ENCODE data around the gene PARD3.

The PARD3 gene

DNA sequence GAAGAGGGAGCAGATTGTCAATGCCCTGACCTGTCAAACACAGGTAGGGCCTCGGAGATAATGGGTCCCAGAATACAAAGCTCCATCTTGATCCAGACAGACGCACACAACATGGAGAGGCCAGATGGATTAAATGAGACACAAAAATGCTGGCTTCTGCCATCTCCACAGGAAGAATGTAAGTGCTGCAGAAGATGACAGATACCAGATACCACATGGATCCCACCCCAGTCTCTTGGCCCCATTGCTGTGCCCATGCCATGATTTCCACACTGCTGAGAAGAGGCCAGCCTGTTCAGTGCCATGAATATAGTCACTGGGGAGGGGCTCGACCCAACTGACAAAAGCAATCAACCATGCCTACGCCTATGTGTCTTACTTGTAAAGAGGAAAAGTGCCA lies 487.9 kb downstream of the PARD3 start:
- FAIRE-seq, result no peak

DNA sequence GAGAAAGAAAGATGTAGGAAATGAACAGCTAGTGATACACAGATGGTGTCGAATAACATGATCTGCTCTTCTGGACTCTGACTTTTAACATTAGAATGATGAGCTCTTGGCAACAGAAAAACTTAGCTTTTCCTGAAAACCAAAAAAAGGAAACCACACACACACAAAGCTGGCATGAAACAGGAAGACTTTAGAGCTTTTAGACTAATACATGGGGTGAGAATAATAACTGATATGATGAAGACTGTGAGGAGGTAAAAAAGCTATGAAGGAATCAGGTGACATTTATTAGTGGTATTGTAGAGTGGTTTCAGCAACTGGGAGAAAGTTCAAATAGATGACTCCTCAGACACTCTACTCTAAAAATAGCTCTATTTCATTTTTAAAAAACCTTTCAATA lies 491.9 kb downstream of the PARD3 start:
- no peak for FAIRE-seq

DNA sequence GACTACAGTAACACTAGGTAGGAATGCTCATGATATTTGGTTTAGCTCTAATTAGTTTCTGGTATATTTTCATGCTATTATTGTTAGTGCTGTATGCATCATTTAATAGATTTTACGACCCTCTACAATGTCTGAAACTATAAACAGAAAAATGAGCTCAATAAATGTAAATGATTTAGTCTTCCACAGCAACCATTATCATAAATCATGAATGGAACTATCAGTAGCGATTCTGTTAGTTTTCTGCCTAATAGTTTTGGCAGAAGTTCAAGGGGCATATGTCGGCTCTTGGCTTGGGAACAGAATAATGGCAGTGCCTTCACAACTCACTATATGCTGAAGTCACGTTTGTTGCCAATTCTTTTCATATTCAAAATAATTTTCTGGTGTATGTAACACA lies 494.8 kb downstream of the PARD3 start:
- peak; percentile 8 for FAIRE-seq

DNA sequence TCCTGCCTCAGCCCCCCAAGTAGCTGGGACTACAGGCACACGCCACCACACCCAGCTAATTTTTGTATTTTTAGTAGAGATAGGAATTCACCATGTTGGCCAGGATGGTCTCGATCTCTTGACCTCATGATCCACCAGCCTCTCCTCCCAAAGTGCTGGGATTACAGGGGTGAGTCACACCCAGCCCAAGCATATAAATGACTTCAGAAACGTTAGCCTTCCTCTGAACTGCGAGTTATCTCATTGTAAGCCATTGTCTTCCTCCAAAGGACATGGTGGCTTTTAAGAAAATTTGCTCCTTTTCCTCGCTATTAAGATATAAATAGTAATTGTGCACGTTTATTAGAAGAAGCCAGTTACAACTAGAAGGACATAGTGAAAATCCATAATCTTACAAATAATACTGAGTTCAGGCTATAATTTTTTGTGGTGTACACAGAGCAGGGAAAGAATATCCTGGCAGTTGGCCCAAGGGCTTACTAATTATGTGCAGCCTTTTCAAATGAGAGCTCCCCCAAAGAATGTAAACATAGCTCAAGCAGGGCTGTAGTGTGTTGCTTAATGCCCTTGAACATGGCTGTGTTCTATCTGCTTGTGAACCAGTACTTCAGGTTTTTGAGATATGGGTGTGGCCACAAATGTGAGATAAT lies 495.8 kb downstream of the PARD3 start:
- FAIRE-seq, result peak; percentile 98

DNA sequence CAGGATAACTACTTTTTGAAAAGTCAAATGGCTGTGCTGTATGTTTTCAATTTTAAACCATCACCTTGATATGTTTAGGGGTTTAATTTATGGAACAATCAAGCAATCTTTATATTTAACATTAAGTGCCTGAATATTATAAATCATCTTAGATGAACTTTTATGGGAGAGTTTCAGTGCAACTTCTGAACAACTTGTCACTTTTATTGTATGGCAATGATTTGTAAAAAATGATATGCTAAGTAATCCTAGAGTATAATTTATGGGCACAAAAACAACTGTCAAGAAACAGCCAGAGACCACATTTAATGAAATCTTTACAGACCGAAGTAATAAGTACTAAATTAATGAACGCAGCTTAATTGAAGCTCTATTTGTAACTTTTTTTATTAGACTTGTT lies 498.9 kb downstream of the PARD3 start:
- no peak for FAIRE-seq

DNA sequence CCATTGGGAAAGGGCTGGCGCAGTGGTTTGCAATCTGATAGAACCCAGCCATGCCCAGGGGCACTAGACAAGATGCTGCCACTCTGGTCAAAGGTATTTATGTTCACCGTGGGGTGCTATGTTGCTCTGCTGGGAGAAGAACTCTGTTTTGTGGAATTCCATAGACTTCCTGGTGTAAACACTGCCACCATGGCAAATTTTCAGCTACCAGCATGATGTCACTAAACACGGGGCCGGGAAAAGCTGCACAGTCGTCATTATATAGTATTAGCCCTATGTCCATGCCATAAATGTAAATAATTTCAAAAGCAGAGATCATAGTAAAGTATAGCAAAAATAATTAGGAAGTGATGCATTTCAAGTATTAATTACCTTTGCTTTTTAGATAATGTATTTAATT lies 500.6 kb downstream of the PARD3 start:
- no peak for FAIRE-seq

DNA sequence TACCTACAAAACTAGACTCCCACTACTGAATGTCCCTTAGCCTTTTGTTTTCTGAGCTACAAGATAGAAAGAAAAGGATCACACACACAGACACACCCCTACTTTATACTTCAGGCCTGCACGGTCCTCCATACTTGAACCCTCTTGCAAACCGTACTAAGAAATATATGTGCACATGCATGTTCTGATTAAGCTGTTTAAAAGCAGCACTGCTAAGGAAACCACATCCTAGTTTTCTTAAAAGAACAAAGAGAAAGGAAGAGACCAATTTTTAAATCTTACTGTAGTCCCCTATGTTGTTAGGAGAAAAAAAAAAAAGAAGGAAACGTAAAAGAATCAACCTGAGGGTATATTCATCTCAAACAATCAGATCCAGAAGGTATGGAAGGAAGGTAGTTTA lies 501.2 kb downstream of the PARD3 start:
- FAIRE-seq, result no peak

DNA sequence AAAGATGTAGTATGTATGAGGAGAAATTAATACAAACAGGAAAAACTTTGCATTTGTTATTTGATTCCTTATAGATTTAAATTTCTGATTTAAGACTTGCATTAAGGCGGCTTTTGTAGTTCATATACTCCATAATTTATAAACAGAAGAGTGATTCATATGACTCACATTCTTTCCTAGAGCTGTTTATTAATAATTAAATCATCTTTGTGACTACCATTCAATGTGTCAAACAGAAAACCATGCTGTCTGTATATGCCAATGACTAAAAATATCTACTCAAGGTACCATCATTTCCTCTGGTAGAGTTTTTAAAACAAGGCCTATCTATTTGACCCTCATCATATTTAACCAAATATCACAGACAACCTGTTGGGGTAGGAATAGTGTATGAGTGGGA lies 501.7 kb downstream of the PARD3 start:
- FAIRE-seq, result no peak

DNA sequence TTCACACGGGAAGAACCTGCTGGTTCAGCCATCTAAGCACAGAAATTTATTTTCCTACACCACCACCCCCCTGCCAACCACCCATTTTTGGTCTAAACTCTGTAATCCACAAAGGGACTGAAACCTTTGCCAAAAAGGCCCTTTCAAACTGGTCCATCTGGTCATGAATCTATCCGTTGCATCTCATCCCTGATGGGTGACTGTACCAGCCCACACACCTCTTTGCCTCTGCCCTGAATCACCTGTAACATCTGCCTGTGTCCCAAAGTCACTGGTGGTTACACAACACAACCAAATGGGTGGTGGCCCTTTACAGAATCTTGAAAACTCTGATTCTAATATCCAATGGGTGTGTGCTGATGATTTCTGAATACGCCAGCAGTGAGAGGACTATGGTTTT lies 503.4 kb downstream of the PARD3 start:
- no peak for FAIRE-seq

DNA sequence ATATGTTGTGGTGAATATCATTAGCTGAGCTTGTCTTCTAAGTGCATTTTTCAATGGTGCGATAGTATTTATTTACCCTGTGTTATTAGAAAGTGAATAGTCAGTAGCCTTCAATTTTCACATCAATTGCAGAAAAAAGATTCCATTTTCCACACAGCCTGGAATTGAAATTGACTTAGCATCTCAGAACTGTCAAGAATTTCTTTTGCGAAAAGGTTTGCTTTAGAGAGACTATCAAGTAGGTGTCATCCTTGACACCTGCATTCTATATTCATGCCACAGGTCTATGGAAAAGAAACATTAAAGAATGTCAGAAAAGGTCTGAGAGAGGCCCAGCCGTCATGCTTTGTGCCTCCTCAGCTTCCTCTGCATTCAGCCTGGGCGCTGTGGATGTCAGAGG lies 504.9 kb downstream of the PARD3 start:
- no peak for FAIRE-seq

DNA sequence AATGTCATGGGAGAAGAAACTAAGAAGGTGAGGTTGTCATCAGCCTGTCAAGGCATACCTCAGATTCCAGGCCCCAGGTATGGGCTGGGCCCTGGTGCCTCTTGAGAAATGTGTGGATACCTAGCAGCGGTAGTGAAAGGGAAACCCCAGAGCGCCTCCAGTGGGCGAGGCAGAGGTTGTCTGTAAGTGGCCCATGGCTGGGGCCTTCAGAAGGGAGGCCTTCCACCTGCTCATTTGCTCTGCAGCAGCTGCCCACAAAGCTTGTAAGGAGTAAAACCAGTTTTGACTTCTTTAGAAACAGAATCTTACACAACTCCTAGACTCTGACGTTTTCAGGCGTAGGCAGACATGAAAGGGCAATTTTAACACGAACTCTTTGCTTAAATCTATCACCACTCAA lies 509.9 kb downstream of the PARD3 start:
- FAIRE-seq, result no peak

DNA sequence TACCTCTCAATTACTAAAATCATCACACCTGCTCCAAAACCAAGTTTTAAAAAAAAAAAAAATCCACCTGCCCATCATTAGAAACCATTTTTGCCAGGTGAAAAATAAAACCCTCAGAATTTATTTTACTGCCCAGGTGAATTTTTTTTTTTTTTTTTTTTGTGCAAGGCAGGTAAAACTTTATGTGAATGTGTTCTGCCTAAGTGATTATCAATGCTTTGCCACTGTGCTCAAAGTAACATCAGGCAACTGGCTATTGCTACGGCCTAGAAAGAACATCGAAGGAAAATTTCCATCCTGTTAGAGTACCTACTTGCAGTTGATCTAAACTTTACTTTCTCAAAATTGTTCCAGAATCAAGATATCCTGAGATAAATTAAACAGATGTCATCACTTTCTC lies 512.1 kb downstream of the PARD3 start:
- FAIRE-seq, result no peak

DNA sequence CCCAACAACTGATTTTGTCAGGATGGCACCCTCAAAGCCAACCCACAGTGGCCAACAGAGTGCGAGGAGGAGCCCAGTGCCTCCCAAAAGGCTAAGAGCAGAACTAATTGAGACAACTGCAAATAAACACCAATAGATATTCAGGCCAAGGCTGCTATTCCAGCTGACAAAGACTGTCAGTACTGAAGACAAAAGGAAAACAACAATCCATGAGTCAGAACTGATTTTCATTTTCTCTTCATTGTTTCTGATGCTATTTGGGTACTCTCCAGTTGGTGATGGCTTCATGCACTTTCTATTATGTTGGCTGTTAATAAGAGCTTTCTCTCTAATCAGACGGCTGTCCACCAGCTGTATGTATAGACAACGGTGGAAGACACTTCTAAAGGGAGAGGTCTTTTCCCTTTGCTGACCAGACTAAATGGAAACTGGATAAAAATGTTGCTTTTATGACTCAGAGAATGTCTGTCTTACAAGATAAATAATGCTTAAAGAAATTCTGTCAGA lies 515.9 kb downstream of the PARD3 start:
- no peak for FAIRE-seq

DNA sequence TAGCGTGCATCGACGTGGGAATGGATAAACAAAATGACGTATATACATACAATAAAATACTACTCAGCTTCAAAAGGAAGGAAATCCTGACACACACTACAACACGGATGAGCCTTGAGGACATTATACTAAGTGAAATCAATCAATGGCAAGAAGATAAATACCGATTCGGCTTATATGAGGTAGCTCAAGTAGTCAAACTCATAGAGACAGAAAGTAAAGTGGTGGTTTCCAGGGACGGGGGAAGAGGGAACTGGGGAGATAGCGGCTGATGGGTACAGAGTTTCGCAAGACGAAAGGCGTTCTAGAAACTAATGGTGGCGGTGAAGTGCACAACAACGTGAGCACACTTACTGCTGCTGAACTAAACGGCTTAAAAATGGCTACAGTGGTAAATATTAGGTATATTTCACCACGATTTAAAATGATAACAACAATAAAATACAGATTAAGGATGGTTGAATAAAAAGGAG lies 516.7 kb downstream of the PARD3 start:
- no peak for FAIRE-seq

DNA sequence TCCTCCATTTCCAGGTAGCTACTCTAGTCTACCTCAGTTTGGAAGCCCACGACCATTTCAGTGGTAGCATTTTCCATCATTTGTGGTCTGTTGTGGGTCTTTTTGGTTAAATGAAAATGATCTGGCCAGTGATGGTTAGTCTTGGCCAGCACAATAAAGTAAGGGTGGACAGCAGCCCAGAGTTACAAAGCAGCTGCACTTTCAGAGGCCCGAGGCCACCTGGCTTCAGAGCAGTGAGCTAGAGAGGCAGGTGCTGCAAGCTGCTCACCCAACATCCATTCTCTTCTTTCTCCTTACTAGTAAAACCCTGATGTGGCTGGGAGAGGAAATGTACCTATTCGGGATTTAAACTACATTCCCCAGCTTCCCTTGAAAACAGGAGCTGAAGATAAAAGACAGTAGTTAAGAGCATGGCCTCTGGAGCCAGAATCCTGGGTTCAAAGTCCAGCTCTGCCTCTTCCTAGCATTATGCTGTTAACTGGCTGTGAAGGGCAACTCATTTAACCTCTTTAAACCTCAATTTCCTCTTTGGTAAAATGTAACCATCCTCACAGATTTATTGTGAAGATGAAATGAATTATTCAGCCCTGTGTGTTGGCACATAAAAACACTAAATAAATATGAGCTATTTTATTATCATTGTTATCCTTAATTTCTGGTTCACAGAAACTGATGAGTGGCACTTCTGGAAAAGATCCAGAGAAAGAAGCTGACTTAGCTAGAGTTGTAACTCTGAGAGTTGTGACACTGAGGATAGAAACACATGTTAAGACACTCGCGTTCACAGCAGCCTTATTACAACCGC lies 517.4 kb downstream of the PARD3 start:
- no peak for FAIRE-seq

DNA sequence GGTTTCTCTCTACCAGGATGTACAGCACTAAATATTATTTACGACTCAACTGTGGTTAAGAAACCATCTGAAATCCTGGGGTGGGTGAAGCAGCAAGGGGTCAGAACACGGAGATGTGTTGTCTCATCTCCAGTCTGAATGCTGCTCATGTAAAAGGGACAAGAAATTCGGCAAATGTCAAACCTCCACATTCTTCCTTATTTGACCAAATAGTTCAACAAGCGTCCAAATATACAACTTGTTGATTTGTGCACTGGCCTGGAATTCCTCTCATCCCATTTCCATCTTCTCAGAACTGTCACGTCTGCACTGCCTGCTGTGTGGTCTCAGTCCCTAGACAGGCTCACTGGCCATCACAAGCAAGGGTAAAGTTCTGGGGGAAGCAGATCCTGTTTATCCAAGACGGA lies 520.0 kb downstream of the PARD3 start:
- no peak for FAIRE-seq

DNA sequence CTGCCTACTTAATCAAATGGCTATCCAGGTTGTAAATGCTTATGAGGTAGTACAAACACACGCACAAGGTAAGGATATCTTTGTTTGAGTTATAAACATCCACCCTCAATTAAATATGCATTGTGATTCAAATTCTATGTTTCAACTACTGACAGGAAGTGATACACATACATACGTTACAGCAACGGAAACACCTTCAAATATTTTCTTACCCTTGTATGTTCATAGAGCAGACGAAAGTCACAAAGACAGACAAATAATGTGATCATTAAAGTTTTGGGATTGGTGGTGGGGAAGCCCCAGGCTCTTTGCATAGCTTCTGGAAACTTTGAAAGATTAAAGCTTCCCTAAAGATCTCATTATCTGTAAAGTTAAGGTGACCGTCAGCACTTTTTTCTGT lies 521.0 kb downstream of the PARD3 start:
- no peak for FAIRE-seq

DNA sequence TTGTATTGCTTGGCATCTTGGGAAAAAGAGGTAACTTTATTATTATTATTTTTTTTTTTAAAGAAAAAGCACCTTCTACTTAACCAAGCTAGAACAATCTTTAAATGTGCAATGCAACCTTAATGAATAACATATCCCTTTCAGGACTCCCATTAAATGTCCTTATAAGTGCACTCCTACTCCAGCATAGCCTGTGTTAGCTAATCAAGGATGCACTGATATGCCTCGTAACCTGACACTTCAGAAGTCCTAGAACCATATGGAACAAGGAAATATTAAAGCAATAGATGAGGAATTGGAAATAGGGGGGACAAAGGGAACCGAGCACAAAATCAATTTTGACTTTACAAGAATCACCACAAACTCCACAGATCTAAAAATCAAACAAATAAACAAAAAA lies 522.4 kb downstream of the PARD3 start:
- no peak for FAIRE-seq

DNA sequence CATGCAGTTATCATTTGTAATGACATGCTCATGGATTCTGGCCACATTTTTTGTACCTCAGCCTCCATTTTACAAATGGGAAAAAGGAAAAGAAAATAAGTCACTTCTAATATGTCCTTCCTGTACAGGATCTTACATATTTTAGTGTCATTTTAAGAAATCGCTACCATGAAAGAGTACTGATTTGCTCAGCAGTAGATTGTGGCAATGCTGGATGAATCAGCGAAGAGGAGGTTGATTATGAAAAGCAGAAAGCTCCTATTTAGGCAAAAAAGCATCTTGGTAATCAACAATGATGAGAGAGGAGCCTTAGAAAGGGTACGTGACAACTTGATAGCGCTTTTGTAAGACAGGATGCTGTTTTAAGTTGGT lies 522.9 kb downstream of the PARD3 start:
- FAIRE-seq, result no peak

DNA sequence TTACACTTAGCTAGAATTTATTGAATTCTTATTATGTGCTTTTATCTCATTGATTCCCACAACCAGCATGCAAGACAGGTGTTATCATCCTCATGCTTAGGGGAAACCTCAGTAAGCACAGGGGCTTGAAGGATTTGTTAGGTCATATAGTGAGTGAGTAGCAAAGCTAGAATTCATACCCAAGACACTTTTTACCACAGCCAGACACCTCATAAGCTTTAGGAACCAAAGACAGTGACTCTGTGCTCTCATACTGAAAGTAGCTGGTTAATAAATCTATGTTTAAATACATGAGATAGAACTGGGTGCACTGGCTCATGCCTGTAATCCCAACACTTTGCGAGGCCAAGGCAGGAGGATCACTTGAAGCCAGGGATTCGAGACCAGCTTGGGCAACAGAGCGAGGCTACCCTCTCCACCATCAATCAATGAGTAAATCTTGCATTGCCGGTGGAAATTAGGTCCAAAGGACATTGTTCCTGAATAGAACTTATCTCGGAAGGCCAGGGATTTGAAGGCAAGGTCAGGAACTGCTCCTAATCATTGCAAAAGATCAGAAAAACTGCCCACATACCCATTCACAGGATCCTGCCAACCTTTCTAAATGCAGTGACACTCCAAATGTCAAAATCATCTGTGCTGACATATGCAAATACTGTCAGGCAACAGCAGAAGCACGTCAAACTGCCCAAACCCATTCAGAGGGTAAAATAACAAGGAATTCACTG lies 523.5 kb downstream of the PARD3 start:
- FAIRE-seq, result no peak

DNA sequence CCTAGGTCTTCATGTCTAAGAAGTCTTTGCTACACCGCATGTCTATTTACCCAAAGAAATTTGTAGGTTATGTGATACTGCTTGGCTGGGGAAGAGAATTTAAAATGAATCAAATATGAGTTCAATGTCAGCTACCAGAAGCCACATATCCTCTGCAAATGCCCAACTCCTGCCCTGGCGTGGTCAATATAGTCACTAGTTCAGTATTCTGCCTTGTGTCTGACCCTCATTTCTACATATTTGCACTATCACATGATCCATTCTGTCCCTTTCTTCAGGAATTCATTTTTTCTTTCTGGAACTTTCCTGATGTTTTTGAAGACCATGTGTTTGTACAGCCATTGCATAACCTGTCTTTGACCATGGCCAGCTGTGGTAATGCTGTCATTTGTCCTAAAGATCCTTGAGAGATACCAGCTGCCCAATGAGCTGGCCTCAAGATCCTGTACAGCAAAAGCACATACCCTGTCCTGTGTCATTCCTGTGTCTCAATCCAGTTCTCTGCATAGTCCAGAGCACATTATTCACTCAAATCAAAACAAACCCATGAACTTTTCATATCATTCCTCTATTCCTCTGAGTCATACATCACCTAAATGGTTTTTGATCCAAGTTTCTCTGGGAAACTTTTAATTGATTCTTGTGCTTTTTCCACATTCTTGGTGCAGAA lies 524.5 kb downstream of the PARD3 start:
- no peak for FAIRE-seq

DNA sequence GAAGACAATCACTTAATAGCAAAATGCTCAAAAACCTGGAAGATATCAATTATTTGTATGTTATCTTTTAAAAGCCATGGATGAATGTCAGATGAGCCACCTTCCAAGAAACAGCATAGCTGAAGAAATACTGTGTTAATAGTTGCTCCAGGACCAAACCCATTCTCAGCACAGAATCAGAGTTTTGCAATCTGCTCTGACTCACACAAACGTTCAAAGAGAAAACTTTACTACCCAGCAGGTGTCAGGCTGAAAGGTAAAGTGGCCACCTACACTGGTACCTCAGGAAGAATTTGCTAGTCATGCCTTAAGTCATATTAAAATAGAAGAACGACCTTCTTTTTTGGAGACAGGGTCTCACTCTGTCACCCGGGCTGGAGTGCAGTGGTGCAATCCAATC lies 526.5 kb downstream of the PARD3 start:
- no peak for FAIRE-seq

DNA sequence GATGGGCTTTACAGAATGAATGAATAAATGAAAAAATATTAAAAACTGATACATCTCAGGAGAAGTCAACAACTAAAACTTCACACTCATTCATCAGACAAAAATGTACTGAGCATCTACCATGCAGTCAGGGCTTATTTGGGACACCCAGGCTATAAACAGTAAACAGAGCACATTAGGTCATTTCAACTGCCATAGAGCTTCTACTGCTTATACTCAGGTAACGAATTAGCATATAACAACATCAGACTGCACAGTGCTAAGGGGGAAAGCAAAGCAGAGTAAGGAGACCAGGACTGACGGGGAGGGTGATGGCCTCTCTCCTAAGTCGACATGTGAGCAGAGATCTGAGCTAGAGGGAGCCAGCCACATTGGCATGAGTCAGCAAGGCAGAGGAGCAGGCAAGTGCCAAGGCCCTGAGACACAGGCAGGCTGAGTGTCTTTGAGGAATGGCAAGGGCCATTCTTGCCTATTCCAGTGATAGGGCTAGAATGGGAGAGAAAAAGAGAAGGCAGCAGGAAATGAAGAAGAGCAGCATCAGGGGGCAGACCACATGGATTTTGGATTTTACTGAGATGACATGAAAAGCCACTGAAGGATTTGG lies 528.9 kb downstream of the PARD3 start:
- no peak for FAIRE-seq
